ENCODE data around the gene LAGE3. TPM values are rescaled to one million over a fixed set of nuclear protein-coding genes. Genes with fewer than 3 reads are reported as not detected.

LAGE3 gene
- total and polyA plus RNA-seq, 2 of the 13 experiments (the other 11 are each of a cell fraction or from before 2014, with no cell fraction given), result 7.6 to 12.7 TPM

DNA sequence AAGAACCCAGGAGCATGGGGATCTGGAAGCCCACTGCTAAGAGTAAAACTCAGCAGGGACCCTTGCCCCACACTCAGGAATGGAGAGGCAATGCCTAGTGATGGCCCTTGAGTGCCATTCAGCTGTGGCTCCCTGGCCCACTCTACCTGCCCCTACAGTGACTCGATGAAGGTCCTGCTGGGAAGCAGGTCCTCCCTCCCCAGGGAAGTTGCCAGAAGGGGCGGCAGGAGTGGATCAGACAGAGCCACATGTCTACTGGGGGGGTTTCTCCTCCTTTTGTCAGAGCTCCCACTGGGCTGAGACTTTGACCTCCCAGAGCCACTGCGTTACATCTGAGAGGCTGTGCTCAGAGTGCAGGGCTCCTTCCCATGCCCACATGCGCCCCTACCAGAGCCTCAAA lies 10.1 kb upstream of the LAGE3 start:
- no peak overlapping the region for H3K27ac ChIP-seq (ENCODE audit: extremely low read length, insufficient read depth, low read length)
- no peaks in the 10 kb centered on the region for H4K20me1 ChIP-seq (ENCODE audit: insufficient read depth, low read length)
- FAIRE-seq (no peak), ATAC-seq (no peak), DNase-seq (ENCODE audit: low spot score) (no peak)
- H3K27me3 ChIP-seq (ENCODE audit: control insufficient read depth in 1 of 2, insufficient read depth in 2 of 2, low read length in 2 of 2), result no peaks in the 10 kb centered on the region
- in situ Hi-C loops (cut with HindIII; ENCODE audit: extremely low pct_ligation_motif_present, low pct_unique_long_range_greater_than_20kb) (no loop called here), intact Hi-C loops (cut with micrococcal nuclease; ENCODE audit: unreplicated experiment) (no loop called here)
- peak overlapping the region; percentile 76 for H3K4me2 ChIP-seq (ENCODE audit: low read depth, low read length)
- no peak overlapping the region for H3K9ac ChIP-seq (ENCODE audit: insufficient read depth, low read depth, low read length)
- H3K9me3 ChIP-seq (ENCODE audit: low read length), result no peaks in the 10 kb centered on the region
- ChIA-PET POLR2A (interaction anchor here (0.9 to 3.0 kb wide), 11 partner anchors 25 to 118 kb away, joined by 3 to 31 read pairs (median 5); partner anchors contain the start of genes ATP6AP1, DNASE1L1, EMD and FAM3A), CTCF (ENCODE audit: low intra/inter-chr PET ratio, low total read pairs) (no interaction called here)
- TF ChIP-seq ZNF567 (CRISPR knock-in tag; IDR thresholded peaks at IDR 0.05; ENCODE audit: borderline replicate concordance) (no peak), NFIC (IDR thresholded peaks at IDR 0.05; ENCODE audit: low read length) (no peak), ZNF678 (CRISPR knock-in tag; IDR thresholded peaks at IDR 0.05) (no peak), MAF1 (CRISPR knock-in tag; IDR thresholded peaks at IDR 0.05; ENCODE audit: borderline replicate concordance) (no peak), TBL1XR1 (IDR thresholded peaks at IDR 0.05; ENCODE audit: borderline replicate concordance, low read length, partially characterized antibody) (no peak), ZNF7 (CRISPR knock-in tag; IDR thresholded peaks at IDR 0.05) (no peak), ZNF83 (CRISPR knock-in tag; IDR thresholded peaks at IDR 0.05; ENCODE audit: borderline replicate concordance) (no peak), POLR2A (IDR thresholded peaks at IDR 0.05; ENCODE audit: insufficient read depth in 1 of 2, low read depth in 2 of 2, low read length in 2 of 2) (no peak)
- TF ChIP-seq, protein P1, sequence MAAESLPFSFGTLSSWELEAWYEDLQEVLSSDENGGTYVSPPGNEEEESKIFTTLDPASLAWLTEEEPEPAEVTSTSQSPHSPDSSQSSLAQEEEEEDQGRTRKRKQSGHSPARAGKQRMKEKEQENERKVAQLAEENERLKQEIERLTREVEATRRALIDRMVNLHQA (CRISPR knock-in tag; IDR thresholded peaks at IDR 0.05), result no peak
- TF ChIP-seq, protein P2, sequence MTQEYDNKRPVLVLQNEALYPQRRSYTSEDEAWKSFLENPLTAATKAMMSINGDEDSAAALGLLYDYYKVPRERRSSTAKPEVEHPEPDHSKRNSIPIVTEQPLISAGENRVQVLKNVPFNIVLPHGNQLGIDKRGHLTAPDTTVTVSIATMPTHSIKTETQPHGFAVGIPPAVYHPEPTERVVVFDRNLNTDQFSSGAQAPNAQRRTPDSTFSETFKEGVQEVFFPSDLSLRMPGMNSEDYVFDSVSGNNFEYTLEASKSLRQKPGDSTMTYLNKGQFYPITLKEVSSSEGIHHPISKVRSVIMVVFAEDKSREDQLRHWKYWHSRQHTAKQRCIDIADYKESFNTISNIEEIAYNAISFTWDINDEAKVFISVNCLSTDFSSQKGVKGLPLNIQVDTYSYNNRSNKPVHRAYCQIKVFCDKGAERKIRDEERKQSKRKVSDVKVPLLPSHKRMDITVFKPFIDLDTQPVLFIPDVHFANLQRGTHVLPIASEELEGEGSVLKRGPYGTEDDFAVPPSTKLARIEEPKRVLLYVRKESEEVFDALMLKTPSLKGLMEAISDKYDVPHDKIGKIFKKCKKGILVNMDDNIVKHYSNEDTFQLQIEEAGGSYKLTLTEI (CRISPR knock-in tag; conservative IDR thresholded peaks at IDR 0.05), result no peak
- peaks cover 26% of the 10 kb centered on the region for H3K4me1 ChIP-seq (ENCODE audit: insufficient read depth, low read length)
- no peaks in the 10 kb centered on the region; a peak in 1 of 5 replicates for H3K36me3 ChIP-seq (replicated peaks in 1 of 2; ENCODE audit: control insufficient read depth in 1 of 2, insufficient read depth in 2 of 2, low read length in 2 of 2)
- peak overlapping the region in 2 of 3 experiments; percentile 68 to 78; a peak in 3 of 6 replicates for H3K4me3 ChIP-seq (replicated peaks in 1 of 3; ENCODE audit: insufficient read depth in 1 of 3, low read depth in 2 of 3, low read length in 3 of 3)
- H3K79me2 ChIP-seq (ENCODE audit: insufficient read depth, low read length), result no peaks in the 10 kb centered on the region
- H2AFZ ChIP-seq (ENCODE audit: low read length), result no peak overlapping the region
- WGBS (ENCODE audit: low lambda C conversion rate), result no CpG with 5 or more reads among the region's 4 CpGs
- BruUV-seq (replicated peaks), result no TSS peak
